ENCODE measurements around the gene RNF26. TPM values are rescaled to one million over a fixed set of nuclear protein-coding genes. Genes with fewer than 3 reads are reported as not detected.
A peak's percentile ranks its signal among the peaks of the same experiment; 100 is the strongest.

RNF26 gene
- total and polyA plus RNA-seq, 10 of the 15 experiments (the other 5 are each of a cell fraction or from before 2014, with no cell fraction given), result 2.8 to 54.5 (median 17.7) TPM

GRCh38 chr11:119338318-119338890 is 4.1 kb downstream of the RNF26 start:
- Histone ChIP-seq H2AFZ (ENCODE audit: control insufficient read depth, low read depth, low read length) (no peak overlapping the region), H3K36me3 (ENCODE audit: control insufficient read depth in 2 of 2, insufficient read depth in 2 of 2, low read length in 1 of 2) (no peaks in the 10 kb centered on the region), H3K4me1 (ENCODE audit: control insufficient read depth, insufficient read depth, low read length) (peaks cover 12% of the 10 kb centered on the region), H3K79me2 (ENCODE audit: control insufficient read depth, insufficient read depth, low read length) (peaks cover 13% of the 10 kb centered on the region), H3K9ac (ENCODE audit: control insufficient read depth, insufficient read depth, low read length) (no peak overlapping the region), H3K27me3 (replicated peaks in 1 of 2; ENCODE audit: control insufficient read depth in 2 of 2, insufficient read depth in 2 of 2, low read length in 1 of 2) (peaks cover 9 to 11% of the 10 kb centered on the region in 2 experiments), H3K27ac (ENCODE audit: control insufficient read depth, insufficient read depth) (no peak overlapping the region), H4K20me1 (ENCODE audit: control insufficient read depth, insufficient read depth) (no peaks in the 10 kb centered on the region), H3K9me3 (replicated peaks; ENCODE audit: control insufficient read depth, insufficient read depth, low read length) (no peaks in the 10 kb centered on the region), H3K4me3 (no peak overlapping the region), H3K4me2 (ENCODE audit: control insufficient read depth, insufficient read depth) (peak overlapping the region; percentile 26; the same call in 1 of the 2 replicates)
- ATAC-seq (peak; percentile 68), DNase-seq (ENCODE audit: low read depth, low spot score) (no peak), FAIRE-seq (peak; percentile 75)
- CTCF ChIA-PET, result interaction anchor here (0.6 to 3.7 kb wide), 55 partner anchors 9 to 963 kb away, joined by 3 to 88 read pairs (median 4); partner anchors contain the start of genes C2CD2L, CBL, DPAGT1 and MFRP
- WGBS (ENCODE audit: insufficient coverage, insufficient replicate concordance, low lambda C conversion rate, missing lambda C conversion rate), result 21% methylated on average over 17 of the region's 17 CpGs
- intact Hi-C loops (cut with micrococcal nuclease; ENCODE audit: unreplicated experiment) (loop anchor here (5.0 kb wide), 2 partner anchors 134 to 271 kb away; partner anchors contain the start of gene VPS11), in situ Hi-C loops (cut with MboI) (no loop called here)
- POLR2A ChIA-PET, result interaction anchor here (0.6 to 1.3 kb wide), 10 partner anchors 17 to 481 kb away, joined by 3 to 9 read pairs (median 4); partner anchors contain the start of gene NLRX1
- BruUV-seq (replicated peaks), result no TSS peak
- SMC1A ChIA-PET (ENCODE audit: uncharacterized antibody, unreplicated experiment), result interaction anchor here (0.7 to 2.6 kb wide), 12 partner anchors 10 to 683 kb away, joined by 3 to 23 read pairs (median 3); partner anchors contain the start of gene MCAM
- RAD21 ChIA-PET (ENCODE audit: unreplicated experiment), result interaction anchor here (0.6 to 2.6 kb wide), 29 partner anchors 10 to 648 kb away, joined by 3 to 24 read pairs (median 4); partner anchors contain the start of genes MCAM and VPS11
- TF ChIP-seq RAD21 (IDR thresholded peaks at IDR 0.05; ENCODE audit: insufficient read depth, low read depth, low read length), result peak; percentile 69
- 0 out of 3 replicates have a peak, but pooled peaks have one; percentile 6 for TF ChIP-seq POU2F2 (IDR thresholded peaks at IDR 0.05; ENCODE audit: borderline replicate concordance, low read depth, low read length)
- peak; percentile 61 for TF ChIP-seq RUNX3 (IDR thresholded peaks at IDR 0.05; ENCODE audit: low read length)
- TF ChIP-seq NR2C2 (IDR thresholded peaks at IDR 0.05; ENCODE audit: borderline replicate concordance, control insufficient read depth, insufficient read length, low read depth), result no peak
- 0 out of 4 replicates have a peak, but pooled peaks of 1 of the 2 experiments have one; percentile 12 for TF ChIP-seq IKZF2 (IDR thresholded peaks at IDR 0.05)
- TF ChIP-seq ZNF274 (IDR thresholded peaks at IDR 0.05; ENCODE audit: insufficient read depth, insufficient read length), result no peak
- TF ChIP-seq E2F8 (IDR thresholded peaks at IDR 0.05; ENCODE audit: low read depth, partially characterized antibody), result peak; percentile 27
- no peak for TF ChIP-seq BACH1 (IDR thresholded peaks at IDR 0.05; ENCODE audit: borderline replicate concordance)
- TF ChIP-seq BCL11A (IDR thresholded peaks at IDR 0.05; ENCODE audit: low read depth, low read length), result no peak
- no peak for TF ChIP-seq SIN3A (IDR thresholded peaks at IDR 0.05; ENCODE audit: low read depth, low read length)
- TF ChIP-seq PAX5 (IDR thresholded peaks at IDR 0.05; ENCODE audit: borderline replicate concordance, low read depth, low read length), result no peak
- no peak for TF ChIP-seq IKZF1 (conservative IDR thresholded peaks at IDR 0.05)
- TF ChIP-seq BHLHE40 (IDR thresholded peaks at IDR 0.05; ENCODE audit: borderline replicate concordance in 1 of 2, low read depth in 2 of 2, low read length in 1 of 2), result 0 out of 4 replicates have a peak, but pooled peaks of 1 of the 2 experiments have one; percentile 24
- TF ChIP-seq CTCF (IDR thresholded peaks at IDR 0.05 in 2 of 3, conservative IDR thresholded peaks at IDR 0.05 in 1 of 3; ENCODE audit: control insufficient read depth in 2 of 3, extremely low read depth in 1 of 3, insufficient read depth in 1 of 3, low read depth in 3 of 3, low read length in 3 of 3), result peak; percentile 75 to 79 (median 78)
- peak; percentile 61 for TF ChIP-seq PKNOX1 (IDR thresholded peaks at IDR 0.05)
- peak; percentile 30 for TF ChIP-seq PBX3 (IDR thresholded peaks at IDR 0.05; ENCODE audit: insufficient replicate concordance, low read depth, low read length)
